ENCODE results near the gene C3.

The C3 gene

DNA sequence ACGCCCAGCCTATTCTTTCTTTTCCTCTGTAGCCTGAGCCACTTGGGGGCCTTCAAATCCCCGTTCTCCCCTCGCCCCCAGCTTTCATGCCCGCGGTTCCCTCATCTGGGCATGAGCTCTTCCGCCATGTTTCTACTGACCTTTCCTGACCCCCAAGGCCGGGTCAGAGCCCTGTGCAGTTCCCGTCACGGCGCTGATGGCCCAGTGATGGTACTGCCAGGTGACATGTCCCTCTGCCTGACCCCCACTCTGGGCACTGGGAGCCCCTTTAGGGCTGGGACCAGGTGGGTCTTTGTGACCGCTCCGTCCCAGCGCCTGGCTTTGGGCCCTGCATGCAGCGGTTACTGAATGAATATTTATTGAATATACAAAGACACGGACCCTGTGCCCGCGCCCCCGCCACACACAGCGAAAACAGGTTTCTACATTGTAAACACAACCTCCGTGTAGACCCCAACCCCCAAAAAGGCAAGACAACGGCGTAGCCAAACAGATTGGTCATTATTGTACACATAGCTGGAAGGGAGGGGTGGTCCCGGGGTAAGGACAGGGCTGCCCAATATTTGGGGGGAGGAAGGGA, 9.2 kb upstream of the C3 start:
- H3K4me3 ChIP-seq (replicated peaks; ENCODE audit: low read depth, low read length) = no peak overlapping the region
- no peak for DNase-seq (ENCODE audit: extremely low read depth, low read depth)
- TF ChIP-seq, protein P1, sequence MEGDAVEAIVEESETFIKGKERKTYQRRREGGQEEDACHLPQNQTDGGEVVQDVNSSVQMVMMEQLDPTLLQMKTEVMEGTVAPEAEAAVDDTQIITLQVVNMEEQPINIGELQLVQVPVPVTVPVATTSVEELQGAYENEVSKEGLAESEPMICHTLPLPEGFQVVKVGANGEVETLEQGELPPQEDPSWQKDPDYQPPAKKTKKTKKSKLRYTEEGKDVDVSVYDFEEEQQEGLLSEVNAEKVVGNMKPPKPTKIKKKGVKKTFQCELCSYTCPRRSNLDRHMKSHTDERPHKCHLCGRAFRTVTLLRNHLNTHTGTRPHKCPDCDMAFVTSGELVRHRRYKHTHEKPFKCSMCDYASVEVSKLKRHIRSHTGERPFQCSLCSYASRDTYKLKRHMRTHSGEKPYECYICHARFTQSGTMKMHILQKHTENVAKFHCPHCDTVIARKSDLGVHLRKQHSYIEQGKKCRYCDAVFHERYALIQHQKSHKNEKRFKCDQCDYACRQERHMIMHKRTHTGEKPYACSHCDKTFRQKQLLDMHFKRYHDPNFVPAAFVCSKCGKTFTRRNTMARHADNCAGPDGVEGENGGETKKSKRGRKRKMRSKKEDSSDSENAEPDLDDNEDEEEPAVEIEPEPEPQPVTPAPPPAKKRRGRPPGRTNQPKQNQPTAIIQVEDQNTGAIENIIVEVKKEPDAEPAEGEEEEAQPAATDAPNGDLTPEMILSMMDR (IDR thresholded peaks at IDR 0.05; ENCODE audit: low read depth, low read length, missing control alignments) = no peak

DNA sequence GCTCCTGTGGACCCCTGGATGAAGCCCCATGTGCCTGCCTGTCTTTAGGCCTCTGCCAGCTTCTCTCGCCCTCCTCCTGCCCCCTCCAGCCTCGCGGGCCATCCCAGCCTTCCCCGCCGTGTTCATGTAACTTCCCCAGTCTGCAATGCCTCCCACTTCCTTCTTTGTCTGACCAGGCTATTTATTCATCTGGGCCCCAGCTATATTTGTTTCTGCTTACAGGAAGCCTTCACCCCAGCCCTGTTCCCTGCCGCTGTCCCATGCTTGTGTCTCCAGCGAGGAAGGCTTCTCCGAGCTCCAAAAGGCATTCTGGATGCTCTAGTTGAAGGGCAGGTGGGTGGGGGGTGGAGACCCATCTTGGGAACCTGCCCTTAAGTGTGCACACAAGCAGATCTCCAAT, 7.9 kb upstream of the C3 start:
- TF ChIP-seq, protein P1 (IDR thresholded peaks at IDR 0.05; ENCODE audit: low read depth, low read length, missing control alignments) = no peak
- no peak for DNase-seq (ENCODE audit: extremely low read depth, low read depth)
- no peak overlapping the region for H3K4me3 ChIP-seq (replicated peaks; ENCODE audit: low read depth, low read length)

DNA sequence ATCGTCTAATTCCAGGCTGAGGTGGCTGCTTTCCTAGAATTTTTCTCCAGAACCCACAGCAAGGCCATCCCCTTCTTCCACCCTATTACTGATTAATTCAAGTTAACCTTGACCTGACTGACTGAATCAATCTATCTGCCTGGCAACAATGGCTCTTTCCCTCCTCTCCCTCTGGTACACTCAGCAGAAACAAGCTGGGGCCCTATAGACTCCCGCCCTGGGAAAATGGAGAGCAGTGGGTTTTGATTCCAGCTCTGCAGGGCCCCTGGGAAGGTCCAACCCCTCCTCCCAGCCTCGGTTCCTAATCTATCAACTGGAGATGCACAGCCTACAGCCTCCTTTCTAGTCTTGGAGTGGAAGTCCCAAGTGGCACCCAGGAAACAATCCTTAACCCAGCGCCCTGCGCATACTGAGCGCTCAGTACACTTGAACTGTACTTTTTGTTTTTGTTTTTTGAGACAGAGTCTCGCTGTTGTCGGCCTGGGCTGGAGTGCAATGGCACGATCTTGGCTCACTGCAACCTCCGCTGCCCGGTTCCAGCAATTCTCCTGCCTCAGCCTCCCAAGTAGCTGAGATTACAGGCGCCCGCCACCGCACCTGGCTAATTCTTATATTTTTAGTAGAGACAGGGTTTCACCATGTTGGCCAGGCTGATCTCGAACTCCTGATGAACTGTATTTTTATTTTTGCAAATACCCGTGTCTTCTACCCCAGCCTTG, 5.2 kb upstream of the C3 start:
- no peak for DNase-seq (ENCODE audit: extremely low read depth, low read depth)
- no peak overlapping the region for H3K4me3 ChIP-seq (replicated peaks; ENCODE audit: low read depth, low read length)
- TF ChIP-seq, protein P1 (IDR thresholded peaks at IDR 0.05; ENCODE audit: low read depth, low read length, missing control alignments) = no peak

DNA sequence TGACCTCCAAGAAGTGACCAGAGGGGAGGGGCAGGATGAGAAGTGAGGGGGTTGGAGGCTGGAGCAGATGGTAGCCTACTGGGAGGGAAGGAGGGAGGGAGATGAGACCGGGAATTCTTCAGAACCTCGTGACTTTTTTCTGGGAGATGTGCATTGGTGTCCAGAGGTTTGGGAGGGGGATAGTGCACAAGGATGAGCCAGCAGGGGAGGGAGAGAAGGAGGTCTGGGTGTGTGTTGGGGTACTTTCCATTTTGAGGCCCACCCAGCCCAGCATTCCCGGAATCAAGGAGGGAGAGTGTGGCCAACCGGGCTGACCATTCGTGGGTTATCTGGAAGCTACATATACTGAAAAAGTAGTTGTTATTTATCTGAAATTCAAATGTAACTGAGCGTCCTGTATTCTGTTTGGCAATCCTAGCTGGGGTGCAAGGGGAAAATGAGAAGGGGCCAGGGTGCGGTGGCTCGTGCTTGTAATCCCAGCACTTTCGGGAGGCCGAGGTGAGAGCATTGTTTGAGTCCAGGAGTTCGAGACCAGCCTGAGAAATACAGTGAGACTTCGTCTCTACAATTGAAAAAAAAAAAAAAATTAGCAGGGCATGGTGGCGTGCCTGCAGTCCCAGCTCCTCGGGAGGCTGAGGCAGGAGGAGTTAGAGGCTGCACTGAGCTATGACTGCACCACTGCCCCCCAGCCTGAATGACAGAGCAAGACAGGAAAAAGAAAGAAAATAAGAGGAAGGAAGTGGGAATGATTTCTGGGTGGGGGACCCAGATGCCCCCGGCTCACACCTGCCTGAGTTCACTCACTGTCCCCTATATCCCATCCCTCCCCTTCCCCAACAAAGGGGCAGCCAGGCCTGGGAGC, 4.4 kb upstream of the C3 start:
- TF ChIP-seq, protein P1 (IDR thresholded peaks at IDR 0.05; ENCODE audit: low read depth, low read length, missing control alignments) = no peak
- no peak overlapping the region for H3K4me3 ChIP-seq (replicated peaks; ENCODE audit: low read depth, low read length)
- no peak for DNase-seq (ENCODE audit: extremely low read depth, low read depth)

DNA sequence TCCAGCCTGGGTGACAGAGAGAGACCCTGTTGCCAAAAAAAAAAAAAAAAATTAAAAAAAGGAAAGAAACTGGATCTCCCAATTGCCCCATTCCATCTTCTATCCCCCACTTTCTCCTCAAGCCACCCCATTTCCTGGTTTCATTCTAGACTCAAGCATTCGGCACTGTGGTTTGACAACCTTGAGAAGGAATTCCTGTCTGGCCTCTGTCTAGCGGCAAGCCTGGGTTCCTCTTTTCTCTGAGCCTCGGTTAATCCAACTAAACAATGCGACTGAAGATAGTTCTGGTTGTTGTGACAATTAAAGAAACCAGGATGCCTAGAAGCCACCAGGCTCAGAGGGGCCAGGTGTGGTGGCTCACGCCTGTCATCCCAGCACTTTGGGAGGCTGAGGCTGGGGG, 3.3 kb upstream of the C3 start:
- DNase-seq (ENCODE audit: extremely low read depth, low read depth) = no peak
- TF ChIP-seq, protein P1 (IDR thresholded peaks at IDR 0.05; ENCODE audit: low read depth, low read length, missing control alignments) = no peak
- no peak overlapping the region for H3K4me3 ChIP-seq (replicated peaks; ENCODE audit: low read depth, low read length)

DNA sequence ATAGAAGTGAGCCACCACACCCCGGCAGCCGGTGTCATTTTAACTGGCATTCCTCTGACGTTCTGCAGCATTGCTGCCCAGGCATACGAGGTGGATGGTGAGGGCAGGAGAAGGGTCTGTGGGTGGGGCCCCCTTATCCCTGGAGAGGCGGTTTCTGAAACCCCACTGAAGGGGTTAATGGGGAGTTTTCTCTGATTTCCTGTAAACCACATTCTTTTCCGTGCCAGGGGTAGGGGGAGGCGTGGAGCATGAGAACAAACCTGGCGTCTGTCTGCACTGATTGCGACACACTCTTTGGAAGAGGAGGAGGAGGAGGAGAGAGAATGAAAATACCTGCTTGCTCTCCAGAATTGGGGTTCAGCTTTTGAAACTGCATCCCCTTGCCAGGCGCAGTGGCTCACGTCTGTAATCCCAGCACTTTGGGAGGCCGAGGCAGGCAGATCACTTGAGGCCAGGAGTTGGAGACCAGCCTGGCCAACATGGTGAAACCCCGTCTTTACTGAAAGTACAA, 2.7 kb upstream of the C3 start:
- DNase-seq (ENCODE audit: extremely low read depth, low read depth) = no peak
- TF ChIP-seq, protein P1 (IDR thresholded peaks at IDR 0.05; ENCODE audit: low read depth, low read length, missing control alignments) = no peak
- no peak overlapping the region for H3K4me3 ChIP-seq (replicated peaks; ENCODE audit: low read depth, low read length)

All from HFF-Myc (cell line).